Activated T-cell treated with anti-CD3 and anti-CD28 coated beads, Interleukin-2, amount 50 U/mL, for 1 hour (primary cell): ENCODE measurements around the gene ST8SIA6.
A peak's percentile ranks its signal among the peaks of the same experiment; 100 is the strongest.
"Not testable (repeated sequence)": the region's sequence is repeated elsewhere in the genome, so short reads cannot be mapped to it uniquely, and the experiment has no call there.

Experiments used
- DNase-seq: peaks from one replicate; pipeline ENCODE4 v3.0.0-alpha.2; 2020

Gene ST8SIA6

DNA sequence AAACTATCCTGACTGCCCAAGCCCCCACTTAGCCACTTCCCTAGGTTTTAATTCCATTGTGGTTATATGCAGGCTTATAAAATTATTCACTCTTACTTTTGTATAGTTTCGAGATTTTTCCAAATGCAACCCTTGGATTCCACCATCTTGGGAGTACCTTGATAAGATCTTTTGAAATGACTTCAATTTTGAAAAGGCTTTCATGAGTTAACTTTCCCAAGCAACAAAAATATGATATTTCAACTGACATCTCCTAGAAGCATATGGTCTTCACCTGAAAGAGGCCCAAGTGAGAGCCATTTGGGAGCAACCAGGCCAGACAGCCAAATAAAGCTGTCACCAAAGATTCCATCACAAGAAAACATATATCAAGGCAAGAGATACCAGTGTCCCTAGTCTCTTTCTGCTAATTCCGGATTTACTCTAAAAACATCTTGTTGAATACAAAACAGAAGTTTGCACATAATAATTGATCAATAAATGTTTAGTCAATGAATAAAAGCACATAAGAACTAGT is 1.7 kb upstream of the ST8SIA6 start:
- no peak for DNase-seq

DNA sequence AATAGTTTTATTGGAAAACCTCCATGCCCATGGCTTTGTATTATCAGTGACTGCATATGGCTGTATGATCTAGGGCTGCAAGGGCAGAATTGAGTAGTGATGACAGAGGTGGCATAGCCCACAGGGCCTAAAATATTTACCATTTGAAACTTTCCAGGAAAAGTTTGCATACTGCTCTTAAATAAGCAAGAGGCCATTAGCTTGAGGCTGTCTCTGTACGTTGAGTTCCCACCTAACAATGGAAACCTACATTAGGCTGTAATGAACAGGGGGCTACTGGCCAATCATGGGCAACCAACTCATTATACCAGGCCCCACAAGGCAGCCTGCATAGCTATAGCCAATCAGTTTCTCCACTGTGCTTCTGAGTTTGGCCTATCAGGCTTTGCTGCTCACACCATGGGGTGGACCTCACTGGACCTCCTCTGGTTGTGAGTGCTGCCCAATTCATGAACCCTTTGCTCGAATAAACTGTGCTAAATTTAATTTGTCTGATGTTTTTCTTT is 673 bp upstream of the ST8SIA6 start:
- no peak for DNase-seq

DNA sequence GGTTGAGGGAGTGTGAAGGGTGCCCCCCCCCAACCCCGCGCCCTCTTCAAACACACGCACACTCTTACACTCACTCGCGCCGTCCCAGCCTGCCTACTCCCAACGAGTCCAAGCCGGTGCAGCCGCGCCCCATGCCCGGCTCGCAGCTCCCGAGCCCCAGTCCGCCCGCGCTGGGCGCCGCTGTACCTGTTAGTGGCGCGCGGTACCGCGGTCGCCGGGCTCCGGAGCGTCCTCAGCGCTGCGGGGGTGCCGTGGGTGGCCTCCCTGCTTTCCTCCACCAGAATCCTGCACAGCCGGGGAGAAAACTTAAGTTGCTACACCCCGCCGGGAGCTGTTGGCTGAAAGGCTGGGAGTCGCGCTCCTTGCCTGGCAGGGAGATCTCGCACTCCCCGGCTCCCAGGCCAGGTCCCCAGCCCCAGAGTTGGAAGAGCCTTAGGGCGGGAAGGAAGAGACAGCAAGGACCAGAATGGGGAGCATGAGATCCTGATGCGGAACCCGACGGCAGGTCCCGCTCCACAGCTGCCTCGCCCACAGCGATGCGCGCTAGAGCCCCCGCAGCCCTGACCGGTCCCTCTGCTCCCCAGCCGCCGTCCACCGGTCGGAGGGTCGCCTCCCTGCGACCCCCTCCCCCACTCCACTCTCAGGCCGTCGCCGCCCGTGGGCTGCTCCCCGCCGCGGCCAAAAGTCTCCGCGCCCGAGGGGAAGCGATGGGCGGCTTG is 863 bp downstream of the ST8SIA6 start:
- DNase-seq: peak; percentile 59

DNA sequence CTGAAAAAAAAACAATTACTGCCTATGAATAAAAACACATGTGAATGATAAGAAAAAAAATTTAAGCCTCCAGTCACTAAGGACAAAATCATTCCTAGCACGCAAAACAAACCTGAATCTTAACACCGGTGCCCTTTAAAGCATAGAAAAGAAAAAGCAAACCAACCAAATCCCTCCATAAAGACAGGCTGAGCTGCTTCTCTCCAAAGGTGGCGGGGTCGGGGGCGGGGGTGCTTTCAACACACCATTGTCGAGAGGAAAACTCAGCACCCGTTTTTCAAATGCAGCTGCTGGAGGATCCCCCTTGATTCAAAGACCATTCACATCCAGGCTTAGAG is 1.4 kb downstream of the ST8SIA6 start:
- no peak for DNase-seq

DNA sequence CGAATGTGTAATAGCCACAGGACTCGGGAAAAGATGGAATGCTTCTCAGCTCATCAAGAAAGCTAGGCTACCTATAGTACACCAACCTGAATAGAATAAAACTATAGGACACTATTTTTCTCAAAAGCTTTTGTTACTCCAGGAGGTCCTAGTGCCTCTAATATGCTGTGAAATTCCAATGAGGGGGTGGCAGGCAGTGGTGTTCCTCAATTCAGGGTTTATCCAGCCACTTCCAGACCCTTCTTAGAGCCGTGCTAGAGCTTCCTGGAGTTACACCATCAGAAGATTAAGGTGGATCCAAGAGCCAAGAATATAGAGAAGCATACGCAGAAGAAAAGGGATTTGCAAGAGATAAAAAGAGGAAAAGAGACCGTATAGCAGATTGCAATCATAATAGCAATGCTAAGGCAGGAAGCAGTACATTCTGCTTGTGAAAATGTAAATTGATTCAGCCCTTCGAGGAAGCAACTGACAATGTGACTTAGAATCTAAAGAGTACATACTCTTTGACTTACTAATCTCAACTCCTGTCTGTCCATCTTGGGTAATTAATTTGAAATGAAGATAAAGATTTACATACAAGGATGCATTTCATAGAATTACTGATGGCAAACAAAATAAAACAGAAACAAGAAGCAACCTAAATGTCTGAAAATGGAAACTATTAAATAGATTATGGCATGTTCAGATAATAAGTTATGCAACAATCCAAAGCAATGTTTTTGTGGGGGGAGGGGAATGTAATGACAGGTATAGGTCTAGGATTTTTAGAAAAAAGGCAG is 2.1 kb downstream of the ST8SIA6 start:
- no peak for DNase-seq

DNA sequence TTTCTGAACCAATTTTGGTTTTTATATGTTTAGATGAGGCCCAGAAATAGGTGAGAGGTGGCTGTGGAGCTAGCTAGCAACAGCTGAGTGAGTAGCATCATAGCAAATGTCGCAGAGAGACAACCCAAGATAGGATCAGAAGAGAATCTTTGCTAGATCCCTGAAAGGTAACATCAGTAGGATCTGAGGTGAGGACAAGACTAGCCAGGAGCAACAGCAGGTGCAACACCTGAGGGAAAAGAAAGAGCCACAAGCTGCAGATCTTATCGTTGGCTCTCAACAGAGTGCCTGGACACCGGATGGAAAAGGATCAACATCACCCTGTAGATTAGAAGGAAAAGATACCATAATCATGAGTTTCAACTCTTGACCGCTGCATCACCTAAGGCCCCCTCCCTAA is 4.4 kb downstream of the ST8SIA6 start:
- no peak for DNase-seq

DNA sequence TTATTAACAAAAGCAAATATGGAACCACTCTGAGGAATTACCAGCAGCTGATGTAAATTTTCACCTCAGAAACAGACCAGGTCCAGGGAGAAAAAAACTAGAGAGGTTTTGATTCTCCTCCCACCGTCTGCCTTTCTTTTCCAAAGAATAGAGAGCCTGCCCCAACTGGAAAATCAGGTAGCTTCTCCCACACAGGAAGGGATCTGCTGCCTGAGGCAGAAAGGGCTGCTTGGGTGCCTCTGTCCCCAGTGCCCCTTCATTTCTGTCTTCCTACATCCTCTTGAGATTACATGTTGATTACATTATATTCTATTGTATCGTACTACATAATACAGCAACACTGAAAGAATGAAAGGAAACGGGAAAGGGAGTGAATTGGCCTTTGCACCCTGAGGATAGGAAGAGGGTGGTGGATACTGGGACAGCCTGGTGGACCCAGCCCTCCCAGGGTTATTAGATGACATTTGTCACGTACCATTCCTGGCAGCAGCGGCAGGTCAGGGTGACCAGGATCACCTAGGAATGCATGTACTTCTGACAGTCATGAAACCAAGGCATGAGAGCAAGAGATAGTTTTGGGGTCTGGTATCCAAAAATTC is 8.9 kb downstream of the ST8SIA6 start:
- no peak for DNase-seq

DNA sequence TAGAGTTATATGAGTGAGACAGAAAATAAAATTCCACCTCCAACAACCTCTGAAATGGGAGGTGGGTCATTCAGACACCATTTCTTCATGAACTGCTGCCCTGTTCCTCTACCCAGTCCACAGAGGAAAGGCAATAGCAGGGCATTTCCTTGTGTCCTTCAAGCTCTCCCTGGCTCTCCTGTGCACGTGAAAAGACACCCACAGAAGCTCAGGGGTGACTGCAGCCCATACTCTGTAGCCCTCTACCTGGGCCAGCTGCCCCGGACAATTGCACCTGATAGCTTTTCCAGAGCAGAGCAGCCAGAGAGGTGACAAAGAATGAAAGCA is 10.0 kb downstream of the ST8SIA6 start:
- DNase-seq: no peak

DNA sequence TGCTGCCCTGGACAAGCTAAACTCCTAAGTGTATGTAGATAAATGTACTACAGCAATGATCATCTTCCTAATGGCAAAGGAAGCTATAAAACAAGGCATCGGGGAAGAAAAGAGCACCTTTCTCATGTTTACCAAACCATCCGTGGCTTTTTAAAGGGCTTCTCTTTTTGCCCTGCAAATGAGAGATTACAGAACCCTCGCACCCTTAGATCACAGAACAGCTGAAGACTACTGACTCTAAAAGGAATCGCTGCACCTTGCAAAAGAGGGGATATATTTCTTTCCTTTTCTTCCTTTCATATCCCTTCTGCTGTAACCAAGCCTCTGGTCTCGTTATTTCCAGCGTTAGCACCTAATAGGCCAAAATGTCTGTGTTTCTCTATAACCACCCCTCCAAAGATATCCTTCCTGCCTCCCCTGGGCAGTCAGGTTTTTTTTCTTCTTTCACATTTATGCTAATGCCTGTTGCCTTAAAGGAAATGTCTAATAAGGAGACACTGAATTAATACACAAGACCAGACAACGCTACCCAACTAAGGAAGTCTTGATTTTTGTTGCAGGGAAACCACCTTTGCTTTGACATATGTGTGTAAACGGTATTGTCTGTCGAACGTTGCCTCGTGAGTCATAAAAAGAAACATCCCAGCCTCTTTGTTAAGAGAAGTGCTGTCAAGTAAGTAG is 10.5 kb downstream of the ST8SIA6 start:
- no peak for DNase-seq

DNA sequence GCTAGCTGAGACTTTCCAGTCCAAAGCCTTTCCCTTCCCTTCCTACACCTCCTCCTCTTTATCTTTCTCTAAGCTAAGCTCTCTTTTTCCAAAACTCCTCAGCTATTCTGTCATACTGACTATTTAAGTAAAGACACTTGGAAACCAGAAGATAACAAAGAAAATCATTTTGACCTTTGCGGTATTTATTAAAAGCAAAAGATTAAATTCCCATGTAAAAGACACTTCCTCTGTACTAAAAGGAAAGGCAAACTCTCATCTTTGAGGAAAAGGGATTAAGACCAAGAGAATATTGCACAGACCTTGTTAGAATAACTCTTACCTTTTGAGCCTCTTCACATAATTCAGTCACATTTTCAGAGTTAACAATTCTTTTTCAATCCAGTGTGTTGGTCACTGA is 15.8 kb downstream of the ST8SIA6 start:
- DNase-seq: no peak

DNA sequence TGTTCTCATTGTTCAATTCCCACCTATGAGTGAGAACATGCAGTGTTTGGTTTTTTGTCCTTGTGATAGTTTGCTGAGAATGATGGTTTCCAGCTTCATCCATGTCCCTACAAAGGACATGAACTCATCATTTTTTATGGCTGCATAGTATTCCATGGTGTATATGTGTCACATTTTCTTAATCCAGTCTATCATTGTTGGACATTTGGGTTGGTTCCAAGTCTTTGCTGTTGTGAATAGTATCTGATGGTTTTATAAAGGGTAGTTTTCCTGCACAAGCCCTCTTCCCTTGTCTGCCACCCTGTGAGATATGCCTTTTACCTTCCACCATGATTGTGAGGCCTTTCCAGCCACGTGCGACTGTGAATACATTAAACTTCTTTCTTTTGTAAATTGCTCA is 17.8 kb downstream of the ST8SIA6 start:
- DNase-seq: not testable (repeated sequence)

DNA sequence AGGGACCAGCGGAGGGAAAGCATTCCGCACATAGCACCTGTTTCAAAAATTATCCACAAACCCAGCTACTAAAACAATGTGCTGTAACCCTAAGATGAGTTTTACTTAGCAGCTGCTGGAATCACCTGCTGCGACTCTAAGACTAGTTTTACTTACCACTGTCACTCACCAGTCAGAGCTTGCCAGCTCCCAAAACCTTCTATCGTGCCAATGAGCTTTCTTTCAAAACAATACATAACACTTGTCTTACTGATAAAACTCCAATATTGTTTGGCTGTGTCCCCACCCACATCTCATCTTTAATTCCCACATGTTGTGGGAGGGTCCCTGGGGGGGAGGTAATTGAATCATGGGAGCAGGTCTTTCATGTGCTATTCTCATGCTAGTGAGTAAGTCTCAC is 18.4 kb downstream of the ST8SIA6 start:
- no peak for DNase-seq

DNA sequence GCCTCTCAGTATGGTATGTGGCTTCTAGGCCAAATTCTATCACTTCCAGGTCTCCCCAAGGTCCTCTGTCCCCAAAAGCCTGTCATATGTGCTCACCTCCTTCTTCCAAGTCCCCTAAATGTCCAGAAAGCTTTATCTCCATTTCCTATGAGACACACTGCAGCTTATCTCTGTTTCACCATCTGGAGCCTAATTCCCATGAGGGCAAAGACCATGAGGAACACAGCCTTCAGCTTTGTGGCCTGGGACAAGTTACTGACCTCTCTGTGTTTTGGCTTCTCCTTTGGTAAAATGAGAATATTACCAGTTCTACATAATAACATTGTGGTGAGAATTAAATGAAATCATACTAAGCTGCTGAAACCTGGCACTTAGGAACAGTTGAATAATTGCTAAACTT is 19.2 kb downstream of the ST8SIA6 start:
- no peak for DNase-seq

DNA sequence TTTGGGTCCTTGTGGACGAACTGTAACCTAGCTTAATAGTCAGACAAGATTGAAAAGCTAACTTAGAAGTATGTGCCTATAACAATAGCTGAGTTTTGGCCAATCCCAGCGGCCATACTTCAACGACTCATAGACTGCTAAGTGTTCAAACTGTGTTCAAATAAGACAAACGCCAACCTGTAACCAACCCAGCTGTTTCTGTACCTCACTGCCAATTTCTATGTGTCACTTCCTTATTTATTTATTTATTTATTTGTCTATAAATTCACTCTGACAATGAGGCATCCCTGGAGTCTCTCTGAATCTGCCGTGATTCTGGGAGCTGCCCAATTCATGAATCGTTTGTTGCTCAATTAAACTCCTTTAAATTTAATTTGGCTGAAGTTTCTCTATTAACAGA is 21.7 kb downstream of the ST8SIA6 start:
- no peak for DNase-seq

DNA sequence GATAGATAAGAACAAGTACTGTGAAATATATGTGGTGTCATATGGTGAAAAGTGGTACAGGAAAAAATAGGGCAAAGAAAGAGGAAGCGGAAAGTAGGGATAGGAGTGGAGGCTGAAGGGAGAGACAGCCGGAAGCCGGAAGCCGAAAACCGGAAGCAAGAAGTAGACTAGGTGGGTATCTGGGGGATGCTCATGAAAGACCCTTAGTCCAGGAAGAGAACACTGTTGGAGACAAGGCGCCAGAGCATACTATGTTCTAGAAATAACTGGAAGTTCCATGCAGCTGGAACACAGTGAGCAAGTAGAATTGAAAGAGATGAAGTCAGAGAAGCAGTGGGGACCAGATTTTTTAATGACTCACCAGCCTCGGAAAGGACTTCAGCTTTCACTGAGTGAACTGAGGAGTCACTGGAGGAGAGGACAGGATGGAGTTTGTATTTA is 22.5 kb downstream of the ST8SIA6 start:
- DNase-seq: no peak

DNA sequence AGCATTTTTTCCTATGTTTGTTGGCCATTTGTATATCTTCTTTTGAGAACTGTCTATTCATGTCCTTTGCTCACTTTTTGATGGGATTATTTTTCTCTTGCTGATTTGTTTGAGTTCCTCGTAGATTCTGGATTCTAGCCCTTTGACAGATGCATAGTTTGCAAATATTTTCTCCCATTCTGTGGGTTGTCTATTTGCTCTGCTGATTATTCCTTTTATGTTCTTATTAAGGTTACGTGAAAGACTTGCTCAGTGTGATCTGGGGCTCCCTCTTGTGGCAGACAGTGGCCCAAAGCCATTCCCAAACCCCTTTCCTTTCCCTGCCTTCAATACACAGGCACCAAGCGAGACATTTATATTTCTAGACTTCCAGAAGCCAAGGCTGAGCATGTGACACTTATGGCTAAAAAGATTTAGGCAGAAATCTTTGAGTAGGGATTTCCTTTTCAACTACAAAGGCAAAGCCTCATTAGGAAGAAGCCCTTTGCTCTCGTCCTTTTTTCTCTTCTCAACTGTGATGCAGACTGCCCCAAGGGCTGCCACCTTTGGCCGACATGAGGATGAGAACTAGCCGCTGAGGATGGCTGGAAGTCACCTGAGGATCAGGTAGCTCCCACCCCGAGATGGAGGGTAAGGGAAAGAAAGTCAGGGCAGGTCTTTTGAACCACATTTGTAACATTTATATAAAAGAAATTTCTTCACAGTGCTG is 23.6 kb downstream of the ST8SIA6 start:
- DNase-seq: peak; percentile 68

DNA sequence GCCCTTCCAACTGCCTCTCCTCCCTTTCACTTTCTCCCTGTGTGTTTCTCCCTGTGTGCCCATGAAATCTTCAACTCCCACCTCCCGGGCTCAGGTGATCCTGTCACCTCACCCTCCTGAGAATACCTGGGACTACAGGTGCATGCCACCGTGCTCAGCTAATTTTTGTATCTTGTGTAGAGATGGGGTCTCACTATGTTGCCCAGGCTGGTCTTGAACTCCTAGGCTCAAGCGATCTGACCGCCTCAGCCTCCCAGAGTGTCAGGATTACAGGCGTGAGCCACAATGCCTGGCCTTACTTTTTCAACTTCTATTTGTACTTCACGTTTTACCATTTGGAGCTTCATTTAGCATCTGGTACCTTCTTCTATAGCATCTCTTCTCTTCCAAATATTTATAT is 24.9 kb downstream of the ST8SIA6 start:
- no peak for DNase-seq

DNA sequence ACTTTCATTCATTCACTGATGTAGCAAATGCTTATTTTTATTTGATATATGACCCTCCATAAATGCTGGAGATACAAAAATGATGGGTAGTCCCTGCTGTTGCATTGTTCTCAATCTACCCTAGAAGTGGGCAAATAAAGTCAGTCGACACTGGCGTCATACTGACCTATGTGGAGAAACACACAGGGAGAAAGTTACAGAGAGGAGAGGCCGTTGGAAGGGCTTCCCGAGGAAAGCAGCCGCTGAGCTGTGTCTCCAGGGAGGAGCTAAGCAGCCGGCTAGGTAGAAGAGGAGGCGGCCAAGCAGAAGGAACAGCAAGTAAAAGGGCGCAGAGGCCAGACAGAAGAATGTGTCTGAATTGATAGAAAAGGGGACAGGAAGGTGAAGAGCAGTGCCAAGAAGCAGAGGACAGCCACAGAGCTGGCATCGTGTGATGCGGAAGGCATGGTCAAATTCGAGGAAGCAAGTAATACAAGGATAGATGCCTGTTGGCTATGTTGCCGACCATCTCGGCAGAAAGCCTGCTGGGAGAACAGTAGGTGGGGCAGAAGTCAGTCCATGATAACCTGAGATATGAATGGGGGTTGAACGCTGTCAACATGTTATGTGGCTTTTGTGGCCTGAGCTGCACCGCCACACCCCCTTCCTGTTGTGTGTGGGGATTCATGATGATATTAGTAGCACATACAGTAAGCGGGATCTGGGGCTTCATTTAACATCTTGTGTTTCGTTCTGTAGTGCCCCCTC is 25.9 kb downstream of the ST8SIA6 start:
- DNase-seq: peak; percentile 64

DNA sequence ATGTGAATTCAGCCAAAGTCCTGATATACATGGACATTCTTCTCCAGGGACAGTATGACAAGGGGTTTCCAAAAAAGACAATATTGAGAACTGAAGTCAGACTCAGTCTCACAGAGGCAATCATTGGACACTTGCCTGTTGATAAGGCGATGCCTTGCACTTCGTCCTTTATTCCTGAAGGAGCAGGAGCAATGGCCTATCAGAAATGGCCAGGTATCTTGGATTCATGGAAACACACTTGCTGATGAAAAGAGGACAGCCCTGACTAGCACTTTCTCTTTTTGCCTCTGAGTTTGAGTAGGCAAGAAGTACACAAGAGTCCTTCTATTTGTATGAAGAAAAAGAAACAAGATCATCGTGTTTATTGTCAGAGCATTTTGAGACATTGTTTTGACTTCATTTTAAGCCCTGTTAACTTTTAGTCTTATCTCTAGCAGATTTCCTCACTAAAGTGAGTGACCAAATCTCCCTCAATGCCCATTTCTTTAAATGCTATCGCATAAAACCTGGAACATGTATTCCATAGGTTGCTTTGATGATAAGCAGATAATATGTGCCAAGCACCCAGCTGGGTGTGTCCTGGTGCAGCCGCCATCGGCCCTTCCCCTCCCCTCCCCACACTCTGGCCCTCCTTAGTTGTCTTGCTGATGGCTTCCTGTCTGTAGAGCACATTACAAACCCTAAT is 26.6 kb downstream of the ST8SIA6 start:
- no peak for DNase-seq

DNA sequence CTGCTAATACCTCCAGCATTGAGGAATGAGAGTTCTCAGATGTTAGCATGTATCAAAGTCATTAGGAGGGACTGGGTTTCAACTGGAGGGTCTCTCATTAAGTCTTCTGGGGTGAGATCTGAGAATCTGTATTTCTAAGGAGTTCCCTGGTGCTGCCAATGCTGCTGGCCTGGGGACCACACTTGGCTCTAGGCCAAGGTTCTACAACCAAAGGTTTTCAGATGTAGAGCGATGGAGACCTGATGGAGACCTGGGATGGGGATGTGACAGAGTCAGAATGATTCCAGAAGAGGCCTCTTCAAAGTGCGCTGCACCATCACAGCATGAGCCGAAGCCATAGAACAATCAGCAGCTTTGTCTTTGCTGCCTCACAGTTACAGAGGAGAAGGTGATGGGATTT is 27.2 kb downstream of the ST8SIA6 start:
- no peak for DNase-seq

DNA sequence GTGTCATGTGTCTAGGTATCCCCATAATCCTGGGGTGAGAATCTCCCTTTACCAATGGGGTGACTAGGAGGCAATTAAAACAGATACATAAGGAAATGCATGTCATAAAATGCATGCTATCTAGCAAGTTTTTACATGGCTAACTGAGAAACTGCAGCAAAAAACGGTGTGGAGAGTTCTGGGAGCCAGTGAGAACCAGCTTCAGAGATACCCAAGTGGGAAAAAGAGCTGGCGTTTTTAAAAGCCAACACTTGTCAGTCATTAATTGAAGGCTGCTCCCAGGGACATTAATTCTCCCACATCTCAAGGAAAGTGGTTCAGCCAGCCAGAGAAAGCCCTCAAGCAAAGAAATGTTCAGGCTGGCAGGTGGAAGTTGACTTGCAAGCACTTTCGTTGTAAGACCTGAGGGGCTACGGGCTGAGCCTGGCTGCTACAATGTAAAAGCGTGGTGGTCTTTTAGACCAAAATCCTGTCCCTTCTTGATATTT is 28.1 kb downstream of the ST8SIA6 start:
- no peak for DNase-seq
